ENCODE data around the gene TEKT2. TPM values are rescaled to one million over a fixed set of nuclear protein-coding genes. Genes with fewer than 3 reads are reported as not detected.

The TEKT2 gene
- total RNA-seq, 1 experiment from 2014 or later, result 0.31 TPM

DNA sequence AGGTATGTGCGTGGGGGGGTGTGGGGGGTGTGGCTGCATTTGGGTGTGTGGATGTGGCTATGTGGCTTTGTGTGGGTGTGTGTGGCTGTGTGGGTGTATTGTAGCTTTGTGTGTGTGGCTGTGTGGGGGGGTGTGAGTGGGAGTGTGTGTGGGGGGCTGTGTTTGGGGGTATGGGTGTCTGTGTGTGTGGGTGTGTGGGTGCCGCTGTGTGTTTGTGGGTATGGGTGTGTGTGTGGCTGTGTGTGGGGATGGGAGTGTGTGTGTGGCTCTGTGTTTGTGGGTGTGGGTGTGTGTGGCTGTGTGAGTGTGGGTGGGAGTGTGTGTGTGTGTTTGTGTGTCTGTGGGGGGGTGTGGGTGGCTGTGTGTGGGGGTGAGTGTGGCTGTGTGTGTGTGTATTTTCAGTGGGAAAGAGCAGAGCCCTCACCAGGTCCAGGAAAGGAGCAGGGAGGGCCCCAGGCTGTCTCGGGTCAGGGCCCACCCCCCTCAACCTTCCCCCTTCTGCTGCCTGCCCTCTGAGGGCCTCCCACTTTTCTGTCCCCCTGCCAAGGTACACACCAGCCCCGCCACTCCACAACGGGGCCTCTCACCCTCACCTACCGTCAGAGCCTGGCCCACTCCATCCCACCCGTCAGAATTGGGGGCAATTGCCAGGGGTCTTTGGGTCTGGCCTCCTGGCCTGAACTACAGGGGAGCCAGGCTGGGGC lies 43.1 kb downstream of the TEKT2 start:
- CTCF ChIA-PET, result interaction anchor here (0.7 kb wide), 1 partner anchor 949 kb away, joined by 5 read pairs; no protein-coding TSS in a partner anchor
- DNase-seq, result no peak
- Mint-ChIP-seq H3K27ac (ENCODE audit: unreplicated experiment) (no peak overlapping the region), H3K36me3 (ENCODE audit: insufficient read depth, unreplicated experiment) (no peaks in the 10 kb centered on the region), H3K9me3 (ENCODE audit: low read depth, unreplicated experiment) (no peaks in the 10 kb centered on the region), H3K27me3 (ENCODE audit: unreplicated experiment) (peaks cover 50% of the 10 kb centered on the region), H3K4me3 (ENCODE audit: low read depth, unreplicated experiment) (no peak overlapping the region), H3K4me1 (ENCODE audit: low read depth, unreplicated experiment) (no peaks in the 10 kb centered on the region)
- intact Hi-C loops (cut with micrococcal nuclease; ENCODE audit: unreplicated experiment), result no loop called here
- TF ChIP-seq, protein P1, sequence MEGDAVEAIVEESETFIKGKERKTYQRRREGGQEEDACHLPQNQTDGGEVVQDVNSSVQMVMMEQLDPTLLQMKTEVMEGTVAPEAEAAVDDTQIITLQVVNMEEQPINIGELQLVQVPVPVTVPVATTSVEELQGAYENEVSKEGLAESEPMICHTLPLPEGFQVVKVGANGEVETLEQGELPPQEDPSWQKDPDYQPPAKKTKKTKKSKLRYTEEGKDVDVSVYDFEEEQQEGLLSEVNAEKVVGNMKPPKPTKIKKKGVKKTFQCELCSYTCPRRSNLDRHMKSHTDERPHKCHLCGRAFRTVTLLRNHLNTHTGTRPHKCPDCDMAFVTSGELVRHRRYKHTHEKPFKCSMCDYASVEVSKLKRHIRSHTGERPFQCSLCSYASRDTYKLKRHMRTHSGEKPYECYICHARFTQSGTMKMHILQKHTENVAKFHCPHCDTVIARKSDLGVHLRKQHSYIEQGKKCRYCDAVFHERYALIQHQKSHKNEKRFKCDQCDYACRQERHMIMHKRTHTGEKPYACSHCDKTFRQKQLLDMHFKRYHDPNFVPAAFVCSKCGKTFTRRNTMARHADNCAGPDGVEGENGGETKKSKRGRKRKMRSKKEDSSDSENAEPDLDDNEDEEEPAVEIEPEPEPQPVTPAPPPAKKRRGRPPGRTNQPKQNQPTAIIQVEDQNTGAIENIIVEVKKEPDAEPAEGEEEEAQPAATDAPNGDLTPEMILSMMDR (IDR thresholded peaks at IDR 0.05; ENCODE audit: unreplicated experiment), result no peak
- BruUV-seq (replicated peaks), result no TSS peak

DNA sequence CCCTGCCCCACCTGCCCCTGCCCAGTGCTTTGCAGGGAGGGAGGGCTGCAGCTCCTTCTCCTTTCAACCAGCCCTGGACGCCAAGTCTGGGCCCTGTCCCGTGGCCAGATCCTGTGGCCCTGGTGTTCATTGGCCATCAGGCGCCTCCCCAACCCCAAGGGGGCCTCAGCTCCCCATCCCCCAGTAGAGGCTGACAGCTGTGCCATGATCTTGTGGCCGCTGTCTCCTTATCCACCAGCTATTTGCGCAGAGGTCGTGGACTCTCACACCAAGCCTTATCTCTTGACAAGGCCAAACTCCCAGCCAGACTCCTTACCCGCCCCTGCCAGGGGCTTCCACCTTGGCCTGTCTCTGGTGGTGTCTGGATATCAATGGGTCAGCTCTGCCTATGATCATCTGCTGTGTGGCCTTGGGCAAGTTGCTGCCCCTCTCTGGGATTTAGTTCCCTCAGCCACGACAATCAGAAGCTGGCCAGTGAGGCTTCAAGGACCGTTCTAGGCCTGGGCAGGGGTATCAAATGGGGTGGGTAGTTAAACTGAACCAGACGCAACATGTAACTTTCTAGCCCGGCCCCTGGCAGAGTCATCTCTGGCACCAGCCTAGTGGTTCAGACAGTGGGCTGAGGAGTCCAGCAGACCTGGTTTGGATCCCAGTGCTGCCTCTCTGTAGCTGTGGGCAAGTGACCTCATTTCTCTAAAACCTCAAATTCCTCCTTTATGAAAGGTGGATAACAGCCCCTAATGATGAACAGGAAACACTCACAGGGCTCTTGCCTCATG lies 44.4 kb downstream of the TEKT2 start:
- TF ChIP-seq, protein P1 (IDR thresholded peaks at IDR 0.05; ENCODE audit: unreplicated experiment), result no peak
- no peaks in the 10 kb centered on the region for H3K36me3 Mint-ChIP-seq (ENCODE audit: insufficient read depth, unreplicated experiment)
- H3K4me3 Mint-ChIP-seq (ENCODE audit: low read depth, unreplicated experiment), result no peak overlapping the region
- no peak overlapping the region for H3K27ac Mint-ChIP-seq (ENCODE audit: unreplicated experiment)
- no peak for DNase-seq
- CTCF ChIA-PET, result no interaction called here
- no peaks in the 10 kb centered on the region for H3K9me3 Mint-ChIP-seq (ENCODE audit: low read depth, unreplicated experiment)
- no TSS peak for BruUV-seq (replicated peaks)
- intact Hi-C loops (cut with micrococcal nuclease; ENCODE audit: unreplicated experiment), result no loop called here
- H3K27me3 Mint-ChIP-seq (ENCODE audit: unreplicated experiment), result peaks cover 36% of the 10 kb centered on the region
- H3K4me1 Mint-ChIP-seq (ENCODE audit: low read depth, unreplicated experiment), result peaks cover under 1% of the 10 kb centered on the region

GRCh38 chr1:36128905-36129206 lies 45.0 kb downstream of the TEKT2 start:
- CTCF ChIA-PET, result no interaction called here
- no TSS peak for BruUV-seq (replicated peaks)

GRCh38 chr1:36132029-36132428 lies 48.1 kb downstream of the TEKT2 start:
- peaks cover 11% of the 10 kb centered on the region for H3K36me3 Mint-ChIP-seq (ENCODE audit: insufficient read depth, unreplicated experiment)
- TF ChIP-seq, protein P1 (IDR thresholded peaks at IDR 0.05; ENCODE audit: unreplicated experiment), result no peak
- no peaks in the 10 kb centered on the region for H3K9me3 Mint-ChIP-seq (ENCODE audit: low read depth, unreplicated experiment)
- intact Hi-C loops (cut with micrococcal nuclease; ENCODE audit: unreplicated experiment), result no loop called here
- H3K4me3 Mint-ChIP-seq (ENCODE audit: low read depth, unreplicated experiment), result no peak overlapping the region
- no peaks in the 10 kb centered on the region for H3K27me3 Mint-ChIP-seq (ENCODE audit: unreplicated experiment)
- no TSS peak for BruUV-seq (replicated peaks)
- no peak for DNase-seq
- no peak overlapping the region for H3K27ac Mint-ChIP-seq (ENCODE audit: unreplicated experiment)
- CTCF ChIA-PET, result no interaction called here
- peaks cover 30% of the 10 kb centered on the region for H3K4me1 Mint-ChIP-seq (ENCODE audit: low read depth, unreplicated experiment)

More at GRCh38 chr1:36128905-36129206, 45.0 kb downstream of the TEKT2 start:
- TF ChIP-seq, protein P1 (IDR thresholded peaks at IDR 0.05; ENCODE audit: unreplicated experiment), result no peak
- peaks cover 6% of the 10 kb centered on the region for H3K4me1 Mint-ChIP-seq (ENCODE audit: low read depth, unreplicated experiment)
- H3K27me3 Mint-ChIP-seq (ENCODE audit: unreplicated experiment), result peaks cover 31% of the 10 kb centered on the region
- H3K36me3 Mint-ChIP-seq (ENCODE audit: insufficient read depth, unreplicated experiment), result no peaks in the 10 kb centered on the region
- DNase-seq, result no peak
- H3K4me3 Mint-ChIP-seq (ENCODE audit: low read depth, unreplicated experiment), result no peak overlapping the region
- intact Hi-C loops (cut with micrococcal nuclease; ENCODE audit: unreplicated experiment), result no loop called here
- H3K27ac Mint-ChIP-seq (ENCODE audit: unreplicated experiment), result no peak overlapping the region
- H3K9me3 Mint-ChIP-seq (ENCODE audit: low read depth, unreplicated experiment), result no peaks in the 10 kb centered on the region

Data from Calu3 (cell line).